ENCODE results near the gene ATP5F1D. TPM values are rescaled to one million over a fixed set of nuclear protein-coding genes. Genes with fewer than 3 reads are reported as not detected.

The ATP5F1D gene
- total and polyA plus RNA-seq, 4 donors: 27.1 to 266 (median 187) TPM

GRCh38 chr19:1210227-1210538 is 31.4 kb upstream of the ATP5F1D start:
- TF ChIP-seq CTCF (IDR thresholded peaks at IDR 0.05; ENCODE audit: control extremely low read depth, extremely low read depth): no peak
- peaks cover 0 to 14% (median 5%) of the 10 kb centered on the region in 4 donors for H3K36me3 ChIP-seq (ENCODE audit: control insufficient read depth in 4 of 4, insufficient read depth in 4 of 4, low read length in 4 of 4)
- H3K4me3 ChIP-seq: no peak overlapping the region
- H3K4me1 ChIP-seq (ENCODE audit: control insufficient read depth in 5 of 5, insufficient read depth in 5 of 5, low read length in 5 of 5): peaks cover 0 to 36% (median 11%) of the 10 kb centered on the region in 5 donors
- ATAC-seq (ENCODE audit: insufficient read depth, low FRiP score) (no peak), DNase-seq (no peak)
- no peaks in the 10 kb centered on the region for H3K27me3 ChIP-seq (ENCODE audit: control insufficient read depth in 3 of 3, insufficient read depth in 3 of 3, low read length in 2 of 3)
- no peak overlapping the region for H3K9ac ChIP-seq (ENCODE audit: insufficient read depth in 1 of 2, low read length in 2 of 2)
- H3K27ac ChIP-seq (ENCODE audit: low read depth in 1 of 2, low read length in 1 of 2): no peak overlapping the region
- H3K9me3 ChIP-seq (ENCODE audit: control insufficient read depth in 4 of 4, insufficient read depth in 3 of 4, low read length in 3 of 4): no peaks in the 10 kb centered on the region
- WGBS, 2 donors: 97 to 98% methylated on average over 13 of the region's 13 CpGs

GRCh38 chr19:1211494-1212234 is 29.9 kb upstream of the ATP5F1D start:
- DNase-seq: peak in 1 of 3 donors; percentile 11
- Histone ChIP-seq H3K27ac (ENCODE audit: low read depth in 1 of 2, low read length in 1 of 2) (no peak overlapping the region), H3K9ac (ENCODE audit: insufficient read depth in 1 of 2, low read length in 2 of 2) (no peak overlapping the region), H3K27me3 (ENCODE audit: control insufficient read depth in 3 of 3, insufficient read depth in 3 of 3, low read length in 2 of 3) (no peaks in the 10 kb centered on the region), H3K36me3 (ENCODE audit: control insufficient read depth in 4 of 4, insufficient read depth in 4 of 4, low read length in 4 of 4) (peaks cover 0 to 14% (median 5%) of the 10 kb centered on the region in 4 donors), H3K9me3 (ENCODE audit: control insufficient read depth in 4 of 4, insufficient read depth in 3 of 4, low read length in 3 of 4) (no peaks in the 10 kb centered on the region), H3K4me3 (no peak overlapping the region), H3K4me1 (ENCODE audit: control insufficient read depth in 5 of 5, insufficient read depth in 5 of 5, low read length in 5 of 5) (peaks cover 3 to 35% (median 11%) of the 10 kb centered on the region in 5 donors)
- no peak for TF ChIP-seq CTCF (IDR thresholded peaks at IDR 0.05; ENCODE audit: control extremely low read depth, extremely low read depth)
- 69 to 82% methylated on average over 33 of the region's 33 CpGs for WGBS, 2 donors
- ATAC-seq (ENCODE audit: insufficient read depth, low FRiP score): no peak

GRCh38 chr19:1213391-1214286 is 27.9 kb upstream of the ATP5F1D start:
- ATAC-seq (ENCODE audit: insufficient read depth, low FRiP score) (peak; percentile 57), DNase-seq (peak in 2 of 3 donors; percentile 39 to 54)
- Histone ChIP-seq H3K27me3 (ENCODE audit: control insufficient read depth in 3 of 3, insufficient read depth in 3 of 3, low read length in 2 of 3) (no peaks in the 10 kb centered on the region), H3K9me3 (ENCODE audit: control insufficient read depth in 4 of 4, insufficient read depth in 3 of 4, low read length in 3 of 4) (no peaks in the 10 kb centered on the region), H3K4me3 (no peak overlapping the region), H3K27ac (ENCODE audit: low read depth in 1 of 2, low read length in 1 of 2) (peak overlapping the region; percentile 80 to 88), H3K9ac (ENCODE audit: insufficient read depth in 1 of 2, low read length in 2 of 2) (no peak overlapping the region), H3K4me1 (ENCODE audit: control insufficient read depth in 5 of 5, insufficient read depth in 5 of 5, low read length in 5 of 5) (peaks cover 3 to 25% (median 11%) of the 10 kb centered on the region in 5 donors), H3K36me3 (ENCODE audit: control insufficient read depth in 4 of 4, insufficient read depth in 4 of 4, low read length in 4 of 4) (peaks cover 0 to 14% (median 5%) of the 10 kb centered on the region in 4 donors)
- TF ChIP-seq CTCF (IDR thresholded peaks at IDR 0.05; ENCODE audit: control extremely low read depth, extremely low read depth): no peak
- WGBS, 2 donors: 38 to 48% methylated on average over 39 of the region's 39 CpGs
